ENCODE data around the gene PRPF31. TPM values are rescaled to one million over a fixed set of nuclear protein-coding genes. Genes with fewer than 3 reads are reported as not detected.

The PRPF31 gene
- total and polyA plus RNA-seq, 9 of the 15 experiments (the other 6 are each of a cell fraction or from before 2014, with no cell fraction given): 5.8 to 92.2 (median 69.2) TPM

DNA sequence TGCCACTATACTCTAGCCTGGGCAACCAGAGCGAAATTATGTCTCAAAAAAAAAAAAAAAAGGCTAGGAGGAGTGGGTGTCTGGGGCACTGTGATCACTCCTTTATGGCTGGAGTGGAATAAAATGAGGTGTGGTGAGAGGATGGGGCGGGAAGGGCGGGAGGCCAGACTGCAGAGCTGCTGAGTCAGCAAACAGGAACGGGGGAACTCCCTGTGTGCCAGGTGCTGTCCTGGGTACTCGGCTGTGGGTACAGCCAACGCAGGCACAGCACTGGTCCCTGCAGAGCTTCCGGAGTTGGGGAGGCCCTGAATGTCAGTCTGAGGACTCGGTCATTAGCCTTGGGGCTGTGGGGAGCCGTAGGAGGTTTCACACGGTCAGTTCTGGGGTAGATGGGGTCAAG, 5.7 kb downstream of the PRPF31 start:
- H3K79me2 ChIP-seq (ENCODE audit: control insufficient read depth, insufficient read depth, low read length): peaks cover 17% of the 10 kb centered on the region
- H3K9ac ChIP-seq (ENCODE audit: insufficient read depth in 1 of 2, low read depth in 2 of 2, low read length in 2 of 2): peak overlapping the region in 1 of 2 experiments; percentile 26; a peak in 1 of 4 replicates
- intact Hi-C loops (cut with micrococcal nuclease): no loop called here
- POLR2A ChIA-PET: no interaction called here
- FAIRE-seq: no peak
- no peak overlapping the region for H3K27ac ChIP-seq (ENCODE audit: extremely low read depth, low read depth, low read length)
- in situ Hi-C loops (cut with MboI): no loop called here
- H3K27me3 ChIP-seq (ENCODE audit: control insufficient read depth in 2 of 2, insufficient read depth in 2 of 2, low read length in 2 of 2): no peaks in the 10 kb centered on the region
- no peak overlapping the region for H3K4me3 ChIP-seq
- ATAC-seq: no peak
- no TSS peak for BruUV-seq (replicated peaks)
- no peak overlapping the region for H2AFZ ChIP-seq (ENCODE audit: low read depth, low read length)
- H4K20me1 ChIP-seq (replicated peaks; ENCODE audit: control insufficient read depth, insufficient read depth, low read length): no peaks in the 10 kb centered on the region
- CTCF ChIA-PET (ENCODE audit: low intra/inter-chr PET ratio): no interaction called here
- peaks cover 3 to 4% of the 10 kb centered on the region in 2 experiments; a peak in 3 of 5 replicates for H3K4me1 ChIP-seq (replicated peaks in 1 of 2; ENCODE audit: control insufficient read depth in 2 of 2, insufficient read depth in 2 of 2, low read length in 2 of 2)
- peaks cover 3% of the 10 kb centered on the region for H3K9me1 ChIP-seq (ENCODE audit: control insufficient read depth, insufficient read depth, low read length)
- 86% methylated on average over 4 of the region's 10 CpGs for WGBS (ENCODE audit: insufficient coverage, low coverage, missing lambda C conversion rate)
- peaks cover 76% of the 10 kb centered on the region; the same call in 2 of the 3 replicates for H3K36me3 ChIP-seq (ENCODE audit: control insufficient read depth, insufficient read depth, low read length)
- no peaks in the 10 kb centered on the region for H3K9me3 ChIP-seq (replicated peaks; ENCODE audit: control insufficient read depth, insufficient read depth, low read depth, low read length)
- H3K4me2 ChIP-seq (ENCODE audit: insufficient read depth, low read length): no peak overlapping the region
- DNase-seq (ENCODE audit: extremely low read depth in 1 of 4, low spot score in 3 of 4): no peak
- TF ChIP-seq THAP12 (CRISPR knock-in tag; IDR thresholded peaks at IDR 0.05): no peak
- TF ChIP-seq, protein P1, sequence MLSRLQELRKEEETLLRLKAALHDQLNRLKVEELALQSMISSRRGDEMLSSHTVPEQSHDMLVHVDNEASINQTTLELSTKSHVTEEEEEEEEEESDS (CRISPR knock-in tag; IDR thresholded peaks at IDR 0.05): no peak
- TF ChIP-seq C11orf30 (IDR thresholded peaks at IDR 0.05; ENCODE audit: low read depth): peak; percentile 64
- no peak for TF ChIP-seq ZNF253 (CRISPR knock-in tag; conservative IDR thresholded peaks at IDR 0.05)
- TF ChIP-seq HMGN3 (IDR thresholded peaks at IDR 0.05; ENCODE audit: borderline replicate concordance, extremely low read depth, insufficient read length, low read depth, low read length): no peak
- no peak for TF ChIP-seq GABPB2 (CRISPR knock-in tag; conservative IDR thresholded peaks at IDR 0.05)
- no peak for TF ChIP-seq TEAD1 (CRISPR knock-in tag; IDR thresholded peaks at IDR 0.05)
- no peak for TF ChIP-seq CC2D1A (IDR thresholded peaks at IDR 0.05)
- no peak for TF ChIP-seq ARHGAP35 (IDR thresholded peaks at IDR 0.05; ENCODE audit: partially characterized antibody)
- no peak for TF ChIP-seq CHD4 (IDR thresholded peaks at IDR 0.05; ENCODE audit: insufficient read depth, insufficient replicate concordance, low read depth, low read length, poor library complexity, severe bottlenecking)
- TF ChIP-seq YY1 (IDR thresholded peaks at IDR 0.05; ENCODE audit: borderline replicate concordance in 1 of 3, control insufficient read depth in 1 of 3, extremely low read depth in 1 of 3, insufficient read depth in 3 of 3, insufficient read length in 1 of 3, insufficient replicate concordance in 2 of 3, low read depth in 1 of 3, low read length in 2 of 3): no peak
- no peak for TF ChIP-seq HCFC1 (IDR thresholded peaks at IDR 0.05; ENCODE audit: low read depth, low read length)
- TF ChIP-seq MAFF (IDR thresholded peaks at IDR 0.05; ENCODE audit: low read length): peak; percentile 26; the same call in 1 of the 2 replicates
- TF ChIP-seq, protein P2, sequence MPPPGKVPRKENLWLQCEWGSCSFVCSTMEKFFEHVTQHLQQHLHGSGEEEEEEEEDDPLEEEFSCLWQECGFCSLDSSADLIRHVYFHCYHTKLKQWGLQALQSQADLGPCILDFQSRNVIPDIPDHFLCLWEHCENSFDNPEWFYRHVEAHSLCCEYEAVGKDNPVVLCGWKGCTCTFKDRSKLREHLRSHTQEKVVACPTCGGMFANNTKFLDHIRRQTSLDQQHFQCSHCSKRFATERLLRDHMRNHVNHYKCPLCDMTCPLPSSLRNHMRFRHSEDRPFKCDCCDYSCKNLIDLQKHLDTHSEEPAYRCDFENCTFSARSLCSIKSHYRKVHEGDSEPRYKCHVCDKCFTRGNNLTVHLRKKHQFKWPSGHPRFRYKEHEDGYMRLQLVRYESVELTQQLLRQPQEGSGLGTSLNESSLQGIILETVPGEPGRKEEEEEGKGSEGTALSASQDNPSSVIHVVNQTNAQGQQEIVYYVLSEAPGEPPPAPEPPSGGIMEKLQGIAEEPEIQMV (tag; conservative IDR thresholded peaks at IDR 0.05; ENCODE audit: low read depth): no peak
- no peak for TF ChIP-seq ZNF512 (tag; IDR thresholded peaks at IDR 0.05)
- TF ChIP-seq NCOA6 (IDR thresholded peaks at IDR 0.05): no peak
